Measurements from ENCODE around the gene SMU1.
A peak's percentile ranks its signal among the peaks of the same experiment; 100 is the strongest.

The SMU1 gene

DNA sequence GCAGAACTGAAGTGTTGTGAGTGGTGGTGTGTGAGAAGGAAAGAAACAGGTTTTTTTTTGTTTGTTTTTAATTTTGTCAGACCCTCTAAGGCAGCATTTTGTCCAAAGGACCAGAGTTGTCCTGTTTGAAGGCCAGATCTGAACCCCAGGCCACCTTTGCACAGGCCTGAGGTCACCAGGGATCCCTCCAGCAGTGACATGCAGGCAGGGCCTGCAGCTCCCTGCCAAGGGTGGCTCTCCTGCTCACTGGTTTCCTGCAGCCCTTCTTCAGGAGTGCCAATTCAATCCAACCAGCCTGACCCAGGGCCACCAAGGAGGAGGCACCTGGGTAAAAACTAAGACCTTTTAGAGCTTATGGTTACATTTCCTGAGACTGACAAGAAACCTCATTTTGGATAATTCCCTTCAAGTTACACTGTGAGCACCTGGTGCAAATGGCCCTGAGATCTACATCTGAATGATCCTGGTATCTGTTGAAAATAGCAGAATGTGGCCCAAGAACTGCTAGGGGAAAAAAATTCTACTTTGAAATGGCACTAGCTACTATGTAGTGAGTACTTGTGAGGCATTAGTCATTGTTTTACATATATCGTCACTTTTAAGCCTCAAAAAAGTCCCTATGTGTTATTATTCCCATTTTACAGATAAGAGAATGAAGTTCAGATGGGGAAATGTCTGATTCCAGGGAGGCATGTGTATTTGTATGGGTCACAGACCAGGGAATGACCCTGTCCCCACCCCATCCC lies 33.5 kb upstream of the SMU1 start:
- H3K27ac ChIP-seq, result no peak overlapping the region
- TF ChIP-seq, protein P1, sequence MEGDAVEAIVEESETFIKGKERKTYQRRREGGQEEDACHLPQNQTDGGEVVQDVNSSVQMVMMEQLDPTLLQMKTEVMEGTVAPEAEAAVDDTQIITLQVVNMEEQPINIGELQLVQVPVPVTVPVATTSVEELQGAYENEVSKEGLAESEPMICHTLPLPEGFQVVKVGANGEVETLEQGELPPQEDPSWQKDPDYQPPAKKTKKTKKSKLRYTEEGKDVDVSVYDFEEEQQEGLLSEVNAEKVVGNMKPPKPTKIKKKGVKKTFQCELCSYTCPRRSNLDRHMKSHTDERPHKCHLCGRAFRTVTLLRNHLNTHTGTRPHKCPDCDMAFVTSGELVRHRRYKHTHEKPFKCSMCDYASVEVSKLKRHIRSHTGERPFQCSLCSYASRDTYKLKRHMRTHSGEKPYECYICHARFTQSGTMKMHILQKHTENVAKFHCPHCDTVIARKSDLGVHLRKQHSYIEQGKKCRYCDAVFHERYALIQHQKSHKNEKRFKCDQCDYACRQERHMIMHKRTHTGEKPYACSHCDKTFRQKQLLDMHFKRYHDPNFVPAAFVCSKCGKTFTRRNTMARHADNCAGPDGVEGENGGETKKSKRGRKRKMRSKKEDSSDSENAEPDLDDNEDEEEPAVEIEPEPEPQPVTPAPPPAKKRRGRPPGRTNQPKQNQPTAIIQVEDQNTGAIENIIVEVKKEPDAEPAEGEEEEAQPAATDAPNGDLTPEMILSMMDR (conservative IDR thresholded peaks at IDR 0.05), result no peak

DNA sequence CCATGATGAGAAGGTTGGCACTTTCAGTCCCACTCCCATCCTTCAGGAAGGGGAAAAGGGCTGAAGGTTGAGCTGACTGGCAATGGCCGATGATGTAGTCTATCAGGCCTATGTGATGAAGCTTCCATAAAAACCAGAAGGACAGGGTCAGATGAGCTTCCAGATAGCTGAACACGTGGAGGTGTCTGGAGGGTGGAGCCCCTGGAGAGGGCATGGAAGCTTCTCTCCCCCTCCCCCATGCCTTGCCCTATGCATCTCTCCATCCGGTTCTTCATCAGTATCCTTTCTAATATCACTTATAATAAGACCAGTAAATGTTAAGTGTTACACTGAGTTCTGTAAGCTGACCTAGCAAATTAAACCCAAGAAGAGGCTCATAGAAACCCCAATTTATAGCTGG lies 32.6 kb upstream of the SMU1 start:
- H3K27ac ChIP-seq, result no peak overlapping the region
- TF ChIP-seq, protein P1 (conservative IDR thresholded peaks at IDR 0.05), result no peak

DNA sequence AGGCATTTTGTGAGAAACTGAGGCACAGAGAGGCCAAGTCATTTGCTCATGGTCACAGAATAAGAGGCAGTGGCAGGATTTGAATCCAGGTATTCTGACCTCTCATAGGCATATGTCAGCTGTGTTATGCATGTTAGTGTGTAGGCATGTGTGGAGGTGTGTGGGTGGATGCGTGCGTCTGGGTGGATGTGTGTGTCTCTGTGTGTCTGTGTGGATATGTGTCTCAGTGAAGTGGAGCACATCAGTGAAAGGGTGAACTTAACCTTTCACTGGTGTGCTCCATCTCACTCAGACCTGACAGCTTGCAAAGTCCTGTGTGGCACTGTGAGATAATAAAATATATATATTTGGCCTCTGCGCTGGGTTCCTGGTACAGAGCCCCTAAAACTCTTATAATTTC lies 32.0 kb upstream of the SMU1 start:
- no peak overlapping the region for H3K27ac ChIP-seq
- TF ChIP-seq, protein P1 (conservative IDR thresholded peaks at IDR 0.05), result no peak

DNA sequence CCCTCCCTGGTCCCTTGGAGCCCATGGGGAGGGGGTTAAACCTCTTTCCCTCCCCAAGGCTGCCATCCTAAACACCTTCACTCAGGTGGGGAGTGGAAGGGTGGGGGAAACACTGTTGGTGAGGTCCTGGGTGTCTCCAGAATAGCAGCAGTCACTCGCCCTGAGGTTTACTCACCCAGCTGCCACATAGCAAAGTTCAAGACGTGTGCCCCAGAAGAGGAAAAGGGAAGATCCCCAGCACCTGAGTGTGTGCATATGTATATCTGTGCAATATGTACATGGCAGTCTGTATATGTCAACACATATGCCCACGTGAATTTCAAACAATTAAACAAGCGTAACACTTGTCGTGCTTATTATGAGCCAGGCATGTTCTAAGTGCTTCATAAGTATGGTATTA lies 31.3 kb upstream of the SMU1 start:
- H3K27ac ChIP-seq, result peak overlapping the region; percentile 41; the same call in 1 of the 2 replicates
- TF ChIP-seq, protein P1 (conservative IDR thresholded peaks at IDR 0.05), result no peak

DNA sequence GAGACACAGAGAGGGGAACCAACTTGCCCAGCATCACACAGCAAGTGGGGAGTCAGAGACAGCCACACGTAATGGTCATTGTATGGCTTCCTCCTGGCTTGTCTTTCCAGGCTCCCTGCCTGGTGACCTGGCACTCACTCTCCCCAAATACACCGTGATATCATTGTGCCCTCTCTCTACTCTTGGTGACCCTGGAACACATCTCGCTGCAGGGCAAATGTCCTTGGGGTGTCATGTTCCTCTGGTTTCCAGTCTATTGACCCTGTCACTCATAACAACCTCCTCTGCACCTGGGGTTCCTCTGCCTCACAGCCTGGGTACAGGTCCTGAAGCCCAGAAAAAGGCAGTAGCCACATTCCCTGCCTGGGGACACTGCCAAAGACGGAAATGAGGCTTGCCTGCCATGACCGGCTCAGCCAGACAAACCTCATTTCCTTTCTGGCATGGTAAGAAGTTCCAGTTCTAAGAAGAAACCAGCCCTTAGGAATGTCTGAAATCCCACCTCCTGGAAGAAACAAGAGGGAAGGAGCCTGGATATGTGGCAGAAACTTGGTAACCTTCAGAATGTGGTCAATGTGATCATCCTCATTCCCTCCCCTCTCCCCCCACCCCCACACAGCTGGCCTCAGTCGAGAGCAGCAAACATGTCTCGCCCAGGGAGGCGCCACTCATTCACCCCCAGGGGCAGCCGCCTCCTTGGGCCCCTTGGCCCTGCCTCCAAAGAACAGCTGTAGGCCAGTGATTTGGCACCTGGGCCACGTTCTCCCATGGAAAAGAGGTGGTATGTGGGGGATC lies 30.6 kb upstream of the SMU1 start:
- peak overlapping the region; percentile 41; the same call in 1 of the 2 replicates for H3K27ac ChIP-seq
- TF ChIP-seq, protein P1 (conservative IDR thresholded peaks at IDR 0.05), result no peak

DNA sequence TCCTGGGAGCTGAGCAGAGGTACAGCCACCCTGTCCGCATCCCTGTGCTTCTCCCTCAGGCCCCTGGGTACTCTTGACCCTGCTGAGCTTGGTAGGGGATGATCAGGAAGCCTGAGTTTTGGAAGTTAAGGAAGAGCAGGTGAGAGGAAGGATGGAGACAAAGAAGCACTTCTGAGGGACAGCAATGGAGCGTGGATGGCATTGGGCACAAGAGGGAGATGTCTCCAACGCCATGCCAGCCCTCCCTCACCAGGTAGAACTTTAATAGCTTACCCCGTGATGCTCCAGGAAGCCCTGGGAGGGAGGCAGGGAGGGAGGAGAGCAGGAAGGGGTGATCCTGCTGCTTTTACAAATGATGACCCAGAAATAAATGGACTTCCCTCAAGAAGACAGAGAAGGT lies 29.9 kb upstream of the SMU1 start:
- TF ChIP-seq, protein P1 (conservative IDR thresholded peaks at IDR 0.05), result no peak
- H3K27ac ChIP-seq, result peak overlapping the region; percentile 41; the same call in 1 of the 2 replicates

DNA sequence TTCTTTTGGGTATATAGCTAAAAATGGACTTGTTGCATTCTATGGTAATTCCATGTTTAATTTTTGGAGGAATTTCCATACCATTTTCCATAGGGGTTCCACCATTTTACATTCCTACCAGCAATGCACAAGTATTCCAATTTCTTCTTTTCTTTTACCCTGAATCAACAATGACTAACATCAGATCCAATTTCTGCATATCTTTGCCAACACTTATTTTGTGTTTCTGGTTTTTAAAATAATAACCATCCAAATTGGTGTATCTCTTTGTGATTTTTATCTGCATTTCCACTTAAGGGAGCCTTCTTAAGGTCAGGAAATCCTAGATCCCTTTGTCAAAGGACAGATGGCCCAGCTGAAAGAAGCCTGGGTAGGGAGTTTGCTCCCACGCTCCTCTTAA lies 29.5 kb upstream of the SMU1 start:
- H3K27ac ChIP-seq, result no peak overlapping the region
- TF ChIP-seq, protein P1 (conservative IDR thresholded peaks at IDR 0.05), result no peak

Data from VCaP (cell line).